Measurements from ENCODE around the gene BNIP2. TPM values are rescaled to one million over a fixed set of nuclear protein-coding genes. Genes with fewer than 3 reads are reported as not detected.

Gene BNIP2
- total RNA-seq, 1 donor from 2014 or later = 105 TPM

- no peaks in the 10 kb centered on the region for H3K36me3 ChIP-seq
- TF ChIP-seq CTCF (IDR thresholded peaks at IDR 0.05) = no peak
- ATAC-seq = no peak
- no peak for DNase-seq
- no peak overlapping the region for H3K4me3 ChIP-seq
- intact Hi-C loops (cut with DNase I) = loop anchor here (10.0 kb wide), 1 partner anchor 478 kb away; no protein-coding TSS in a partner anchor
- H3K4me1 ChIP-seq = no peaks in the 10 kb centered on the region
- H3K27ac ChIP-seq = no peak overlapping the region
- no peaks in the 10 kb centered on the region for H3K27me3 ChIP-seq
- H3K9me3 ChIP-seq = no peaks in the 10 kb centered on the region
Observed at GRCh38 chr15:59696332-59696731, 7.2 kb upstream of the BNIP2 start.

GRCh38 chr15:59694779-59695178 lies 5.7 kb upstream of the BNIP2 start:
- TF ChIP-seq CTCF (IDR thresholded peaks at IDR 0.05) = no peak
- no peak for DNase-seq
- intact Hi-C loops (cut with DNase I) = loop anchor here (10.0 kb wide), 1 partner anchor 480 kb away; no protein-coding TSS in a partner anchor
- no peak for ATAC-seq
- Histone ChIP-seq H3K27ac (no peak overlapping the region), H3K36me3 (no peaks in the 10 kb centered on the region), H3K4me1 (peaks cover 5% of the 10 kb centered on the region), H3K4me3 (no peak overlapping the region), H3K9me3 (no peaks in the 10 kb centered on the region), H3K27me3 (no peaks in the 10 kb centered on the region)

GRCh38 chr15:59691194-59691805 lies 2.2 kb upstream of the BNIP2 start:
- ATAC-seq (no peak), DNase-seq (no peak)
- Histone ChIP-seq H3K27ac (no peak overlapping the region), H3K9me3 (no peaks in the 10 kb centered on the region), H3K27me3 (no peaks in the 10 kb centered on the region), H3K36me3 (peaks cover 5% of the 10 kb centered on the region), H3K4me3 (no peak overlapping the region), H3K4me1 (peaks cover 20% of the 10 kb centered on the region)
- TF ChIP-seq CTCF (IDR thresholded peaks at IDR 0.05) = peak; percentile 75
- intact Hi-C loops (cut with DNase I) = loop anchor here (10.0 kb wide), 1 partner anchor 484 kb away; no protein-coding TSS in a partner anchor

GRCh38 chr15:59689626-59690236 lies 611 bp upstream of the BNIP2 start:
- peak; percentile 95 for DNase-seq
- H3K9me3 ChIP-seq = no peaks in the 10 kb centered on the region
- H3K36me3 ChIP-seq = peaks cover 8% of the 10 kb centered on the region
- TF ChIP-seq CTCF (IDR thresholded peaks at IDR 0.05) = no peak
- intact Hi-C loops (cut with DNase I) = loop anchor here (10.0 kb wide), 1 partner anchor 485 kb away; no protein-coding TSS in a partner anchor
- H3K4me3 ChIP-seq = peak overlapping the region; percentile 94
- H3K27me3 ChIP-seq = no peaks in the 10 kb centered on the region
- H3K27ac ChIP-seq = peak overlapping the region; percentile 99
- H3K4me1 ChIP-seq = peaks cover 34% of the 10 kb centered on the region
- peak; percentile 65 for ATAC-seq

GRCh38 chr15:59688423-59688781 lies 718 bp downstream of the BNIP2 start:
- TF ChIP-seq CTCF (IDR thresholded peaks at IDR 0.05) = no peak
- Histone ChIP-seq H3K27me3 (no peaks in the 10 kb centered on the region), H3K4me3 (peak overlapping the region; percentile 94), H3K36me3 (peaks cover 8% of the 10 kb centered on the region), H3K4me1 (peaks cover 45% of the 10 kb centered on the region), H3K9me3 (no peaks in the 10 kb centered on the region), H3K27ac (peak overlapping the region; percentile 99)
- intact Hi-C loops (cut with DNase I) = no loop called here
- no peak for ATAC-seq
- DNase-seq = no peak

Measured in upper lobe of right lung (tissue), 1 donor.